ENCODE measurements around the gene TRAPPC11.

DNA sequence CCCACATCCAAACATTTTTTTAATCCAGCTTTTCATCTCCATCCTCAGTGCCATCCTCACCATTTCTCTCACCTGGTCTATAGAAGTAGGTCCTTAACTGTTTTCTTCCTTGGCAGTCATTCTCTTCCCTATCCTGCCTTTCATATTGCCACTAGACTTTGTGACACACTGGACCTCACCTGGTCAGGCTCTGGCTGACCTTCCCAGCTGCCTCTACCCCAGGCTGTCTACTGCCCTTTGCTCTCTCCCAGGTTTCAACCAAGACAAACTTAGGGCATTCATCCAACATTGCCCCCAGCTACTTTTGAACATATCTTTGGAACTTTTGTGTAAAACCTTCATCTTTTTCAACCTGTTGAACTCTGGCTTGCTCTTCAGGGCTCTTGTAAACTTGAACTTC is 39.8 kb downstream of the TRAPPC11 start:
- TF ChIP-seq GATA3 (IDR thresholded peaks at IDR 0.05; ENCODE audit: low read depth, low read length): no peak
- TF ChIP-seq GATA2 (IDR thresholded peaks at IDR 0.05; ENCODE audit: low read depth, low read length): no peak

Measured in SH-SY5Y (cell line).